CD4-positive, alpha-beta memory T cell (primary cell): ENCODE results near the gene INPPL1. TPM values are rescaled to one million over a fixed set of nuclear protein-coding genes. Genes with fewer than 3 reads are reported as not detected.
"Not testable (repeated sequence)": the region's sequence is repeated elsewhere in the genome, so short reads cannot be mapped to it uniquely, and the experiment has no call there.

Experiments
- CTCF ChIA-PET: fragments of 350-600 bp; sonication (Branson Sonifier 250); formaldehyde crosslinking; loops from one replicate; lab custom pipeline; 2021; ENCODE audit warnings: inconsistent platforms; ENCODE audit not compliant: partially characterized antibody; lab: Charles Lee
- POLR2A ChIA-PET: fragments of 350-600 bp; sonication (Branson Sonifier 250); formaldehyde crosslinking; loops from one replicate; lab custom pipeline; 2021; ENCODE audit not compliant: partially characterized antibody; lab: Charles Lee
- DNase-seq, 5 donors: peaks; one replicate each; pipeline versions ENCODE4 v3.0.0 to v3.0.0-alpha.2; 2020 to 2022; ENCODE audit warnings: mixed read lengths in 1 of 5
- H3K27ac ChIP-seq: one replicate; pipeline ENCODE4 v1.7.0; 2013; ENCODE audit warnings: low read depth, low read length
- H3K27me3 ChIP-seq: 2 replicates; pipeline ENCODE4 v1.7.0; 2013; ENCODE audit warnings: mild to moderate bottlenecking, low read length, moderate library complexity; ENCODE audit not compliant: insufficient read depth
- H3K36me3 ChIP-seq: 2 replicates; pipeline ENCODE4 v1.7.0; 2013; ENCODE audit warnings: mild to moderate bottlenecking, low read length, moderate library complexity; ENCODE audit not compliant: insufficient read depth
- H3K4me1 ChIP-seq: 2 replicates; pipeline ENCODE4 v1.7.0; 2013; ENCODE audit warnings: mild to moderate bottlenecking, low read length, moderate library complexity; ENCODE audit not compliant: insufficient read depth
- H3K4me3 ChIP-seq, 2 donors: one replicate each; pipeline ENCODE4 v1.7.0; 2013; ENCODE audit warnings: low read length in 2 of 2, mild to moderate bottlenecking in 1 of 2
- H3K9me3 ChIP-seq, 2 donors: one replicate each; pipeline ENCODE4 v1.7.0; 2013; ENCODE audit warnings: low read length in 2 of 2, control low read depth in 1 of 2; ENCODE audit not compliant: control insufficient read depth in 1 of 2
- H3K27ac Mint-ChIP-seq, 7 donors: one replicate each; pipeline ENCODE4 v1.8.0; 2020 to 2021; ENCODE audit warnings: mixed read lengths in 7 of 7, mild to moderate bottlenecking in 6 of 7, inconsistent platforms in 3 of 7, moderate library complexity in 3 of 7
- H3K27me3 Mint-ChIP-seq, 2 donors: one replicate each; pipeline ENCODE4 v1.8.0; 2020 to 2021; ENCODE audit warnings: mixed read lengths in 2 of 2
- H3K36me3 Mint-ChIP-seq, 2 donors: one replicate each; pipeline ENCODE4 v1.8.0; 2020 to 2021; ENCODE audit warnings: mixed read lengths in 2 of 2, inconsistent platforms in 1 of 2, mild to moderate bottlenecking in 1 of 2
- H3K4me1 Mint-ChIP-seq, 4 donors: one replicate each; pipeline ENCODE4 v1.8.0; 2020 to 2021; ENCODE audit warnings: mixed read lengths in 4 of 4, mild to moderate bottlenecking in 1 of 4
- H3K4me3 Mint-ChIP-seq, 8 donors: one replicate each; pipeline ENCODE4 v1.8.0; 2020 to 2021; ENCODE audit warnings: mixed read lengths in 8 of 8, mild to moderate bottlenecking in 7 of 8, moderate library complexity in 6 of 8, inconsistent platforms in 3 of 8
- H3K9me3 Mint-ChIP-seq, 8 donors: one replicate each; pipeline ENCODE4 v1.8.0; 2020 to 2021; ENCODE audit warnings: mixed read lengths in 8 of 8, mild to moderate bottlenecking in 5 of 8, inconsistent platforms in 3 of 8, moderate library complexity in 1 of 8
- intact Hi-C: fragments of 100-400 bp; cut with micrococcal nuclease; formaldehyde crosslinking; loops from one replicate; pipeline ENCODE4 v1.15.1; 2023
- polyA plus RNA-seq, 2 donors: library from polyadenylated mRNA; unstranded; fragments of 300-500 nt; fragmentation: Illumina TruSeq; gene quantifications; one replicate each; pipeline ENCODE4 v1.2.3, GENCODE V29; 2021
- total RNA-seq, 2 experiments: library from RNA; stranded (reverse); gene quantifications; one replicate each; pipeline ENCODE4 v1.2.3, GENCODE V29; 2021

Gene INPPL1
- total and polyA plus RNA-seq, 4 experiments from 2014 or later: 4.0 to 152 (median 77.8) TPM

- no peak overlapping the region for H3K27ac Mint-ChIP-seq
- H3K4me1 Mint-ChIP-seq: peaks cover 0 to 3% (median 2%) of the 10 kb centered on the region in 4 donors
- Histone ChIP-seq H3K27me3 (no peaks in the 10 kb centered on the region), H3K4me3 (no peak overlapping the region), H3K9me3 (no peaks in the 10 kb centered on the region), H3K36me3 (no peaks in the 10 kb centered on the region), H3K27ac (no peak overlapping the region), H3K4me1 (no peaks in the 10 kb centered on the region)
- no peak for DNase-seq
- intact Hi-C loops: no loop called here
- H3K4me3 Mint-ChIP-seq: no peak overlapping the region
- CTCF ChIA-PET: interaction anchor here (0.6 to 1.5 kb wide), 2 partner anchors 8 to 26 kb away, joined by 3 to 4 read pairs; no protein-coding TSS in a partner anchor
- POLR2A ChIA-PET: no interaction called here
- no peaks in the 10 kb centered on the region for H3K9me3 Mint-ChIP-seq
- H3K36me3 Mint-ChIP-seq: no peaks in the 10 kb centered on the region
- H3K27me3 Mint-ChIP-seq: peaks cover 2% of the 10 kb centered on the region in 2 donors
These were observed 36.3 kb upstream of the INPPL1 start for GRCh38 chr11:72188267-72188666.

GRCh38 chr11:72189455-72190250 lies 34.9 kb upstream of the INPPL1 start:
- Mint-ChIP-seq H3K4me1 (no peaks in the 10 kb centered on the region), H3K4me3 (no peak overlapping the region), H3K9me3 (no peaks in the 10 kb centered on the region), H3K27ac (no peak overlapping the region), H3K36me3 (no peaks in the 10 kb centered on the region), H3K27me3 (no peaks in the 10 kb centered on the region)
- POLR2A ChIA-PET: no interaction called here
- Histone ChIP-seq H3K27ac (no peak overlapping the region), H3K4me1 (no peaks in the 10 kb centered on the region), H3K36me3 (no peaks in the 10 kb centered on the region), H3K4me3 (no peak overlapping the region), H3K9me3 (no peaks in the 10 kb centered on the region), H3K27me3 (no peaks in the 10 kb centered on the region)
- intact Hi-C loops: no loop called here
- CTCF ChIA-PET: interaction anchor here (1.0 to 1.5 kb wide), 3 partner anchors 10 to 212 kb away, joined by 3 read pairs; no protein-coding TSS in a partner anchor
- no peak for DNase-seq

- H3K36me3 Mint-ChIP-seq: no peaks in the 10 kb centered on the region
- POLR2A ChIA-PET: no interaction called here
- H3K27ac ChIP-seq: no peak overlapping the region
- H3K4me1 ChIP-seq: no peaks in the 10 kb centered on the region
- no peaks in the 10 kb centered on the region for H3K9me3 Mint-ChIP-seq
- peak in 1 of 5 donors; percentile 39 for DNase-seq
- H3K4me3 Mint-ChIP-seq: no peak overlapping the region
- H3K4me1 Mint-ChIP-seq: no peaks in the 10 kb centered on the region
- no peaks in the 10 kb centered on the region for H3K9me3 ChIP-seq
- no peak overlapping the region for H3K4me3 ChIP-seq
- intact Hi-C loops: no loop called here
- no peaks in the 10 kb centered on the region for H3K36me3 ChIP-seq
- H3K27me3 ChIP-seq: no peaks in the 10 kb centered on the region
- no peaks in the 10 kb centered on the region for H3K27me3 Mint-ChIP-seq
- H3K27ac Mint-ChIP-seq: peak overlapping the region in 1 of 7 donors; percentile 60
- CTCF ChIA-PET: interaction anchor here (1.0 to 1.5 kb wide), 2 partner anchors 34 to 115 kb away, joined by 3 read pairs; no protein-coding TSS in a partner anchor
These were observed 33.9 kb upstream of the INPPL1 start for GRCh38 chr11:72190631-72191071.

GRCh38 chr11:72191961-72192381 lies 32.6 kb upstream of the INPPL1 start, which contains the start of gene FOLR1:
FOLR1 (plus strand) TSS chr11:72192140; CDS start chr11:72192174, 34 bp downstream.
- Mint-ChIP-seq H3K9me3 (no peaks in the 10 kb centered on the region), H3K4me1 (no peaks in the 10 kb centered on the region), H3K27me3 (no peaks in the 10 kb centered on the region), H3K4me3 (no peak within 1 kb of the TSS), H3K36me3 (no peaks in the 10 kb centered on the region), H3K27ac (no peak within 1 kb of the TSS)
- CTCF ChIA-PET: no interaction called here
- Histone ChIP-seq H3K4me1 (no peaks in the 10 kb centered on the region), H3K9me3 (no peaks in the 10 kb centered on the region), H3K4me3 (no peak within 1 kb of the TSS), H3K27me3 (no peaks in the 10 kb centered on the region), H3K27ac (no peak within 1 kb of the TSS), H3K36me3 (no peaks in the 10 kb centered on the region)
- POLR2A ChIA-PET: no interaction called here
- DNase-seq: no peak
- intact Hi-C loops: no loop called here

GRCh38 chr11:72195518-72196270 lies 28.9 kb upstream of the INPPL1 start:
- Histone ChIP-seq H3K9me3 (no peaks in the 10 kb centered on the region), H3K27me3 (no peaks in the 10 kb centered on the region), H3K27ac (no peak overlapping the region), H3K4me1 (no peaks in the 10 kb centered on the region), H3K4me3 (no peak overlapping the region), H3K36me3 (no peaks in the 10 kb centered on the region)
- H3K27me3 Mint-ChIP-seq: no peaks in the 10 kb centered on the region
- H3K4me1 Mint-ChIP-seq: no peaks in the 10 kb centered on the region
- H3K27ac Mint-ChIP-seq: no peak overlapping the region
- no peak overlapping the region for H3K4me3 Mint-ChIP-seq
- CTCF ChIA-PET: interaction anchor here (1.8 kb wide), 1 partner anchor 12 kb away, joined by 8 read pairs; no protein-coding TSS in a partner anchor
- intact Hi-C loops: no loop called here
- POLR2A ChIA-PET: no interaction called here
- H3K36me3 Mint-ChIP-seq: no peaks in the 10 kb centered on the region
- DNase-seq: no peak
- no peaks in the 10 kb centered on the region for H3K9me3 Mint-ChIP-seq

GRCh38 chr11:72201445-72201844 lies 23.1 kb upstream of the INPPL1 start:
- POLR2A ChIA-PET: not testable (repeated sequence)

GRCh38 chr11:72202571-72202970 lies 22.0 kb upstream of the INPPL1 start:
- ChIA-PET POLR2A (no interaction called here), CTCF (no interaction called here)
- Mint-ChIP-seq H3K4me3 (no peak overlapping the region), H3K27me3 (no peaks in the 10 kb centered on the region), H3K36me3 (no peaks in the 10 kb centered on the region), H3K9me3 (no peaks in the 10 kb centered on the region), H3K4me1 (peaks cover 2 to 5% (median 3%) of the 10 kb centered on the region in 4 donors), H3K27ac (no peak overlapping the region)
- Histone ChIP-seq H3K9me3 (no peaks in the 10 kb centered on the region), H3K4me3 (no peak overlapping the region), H3K4me1 (no peaks in the 10 kb centered on the region), H3K27me3 (no peaks in the 10 kb centered on the region), H3K27ac (no peak overlapping the region), H3K36me3 (no peaks in the 10 kb centered on the region)
- intact Hi-C loops: no loop called here
- no peak for DNase-seq

More at GRCh38 chr11:72201445-72201844, 23.1 kb upstream of the INPPL1 start:
- H3K4me1 ChIP-seq, H3K36me3 Mint-ChIP-seq, H3K4me3 ChIP-seq, intact Hi-C loops, H3K9me3 ChIP-seq, CTCF ChIA-PET, H3K27ac Mint-ChIP-seq, H3K4me3 Mint-ChIP-seq, DNase-seq, H3K4me1 Mint-ChIP-seq, H3K27ac ChIP-seq, H3K27me3 ChIP-seq, H3K9me3 Mint-ChIP-seq, H3K36me3 ChIP-seq, H3K27me3 Mint-ChIP-seq: not testable (repeated sequence)
